Progenitor cell of endocrine pancreas (in vitro differentiated cells): ENCODE data around the gene NOL6. TPM values are rescaled to one million over a fixed set of nuclear protein-coding genes. Genes with fewer than 3 reads are reported as not detected.

Experiments
- DNase-seq: peaks from one replicate; pipeline ENCODE4 v3.0.0; 2021; ENCODE audit warnings: low spot score; ENCODE audit not compliant: unreplicated experiment
- H3K27ac Mint-ChIP-seq: 2 replicates; pipeline ENCODE4 v1.8.0; 2021; ENCODE audit warnings: mild to moderate bottlenecking, moderate library complexity, mixed read lengths
- H3K27me3 Mint-ChIP-seq: 2 replicates; pipeline ENCODE4 v1.8.0; 2021; ENCODE audit warnings: mixed read lengths
- H3K36me3 Mint-ChIP-seq: 2 replicates; pipeline ENCODE4 v1.8.0; 2022; ENCODE audit warnings: mixed read lengths; ENCODE audit not compliant: insufficient read depth
- H3K4me1 Mint-ChIP-seq: 2 replicates; pipeline ENCODE4 v1.8.0; 2021; ENCODE audit warnings: low read depth, mixed read lengths
- H3K4me3 Mint-ChIP-seq: 2 replicates; pipeline ENCODE4 v1.8.0; 2021; ENCODE audit warnings: low read depth, mild to moderate bottlenecking, moderate library complexity, mixed read lengths
- H3K9me3 Mint-ChIP-seq: 2 replicates; pipeline ENCODE4 v1.8.0; 2021; ENCODE audit warnings: low read depth, mixed read lengths
- CTCF ChIP-seq: fragments of 200-600 bp; sonication (generic); IDR thresholded peaks from one replicate; pipeline ENCODE4 v1.5.0; 2021; ENCODE audit warnings: antibody characterized with exemption, mild to moderate bottlenecking; ENCODE audit not compliant: unreplicated experiment
- total RNA-seq: library from RNA; stranded (reverse); gene quantifications from 2 replicates; pipeline ENCODE4 v1.2.1, GENCODE V29; 2021

Gene NOL6
- total RNA-seq, 1 donor from 2014 or later: 29.6 TPM

- H3K4me1 Mint-ChIP-seq: peaks cover 2% of the 10 kb centered on the region
Measured at GRCh38 chr9:33467526-33467925, 6.2 kb downstream of the NOL6 start.

GRCh38 chr9:33466565-33467495, 6.9 kb downstream of the NOL6 start:
- peak; percentile 97 for TF ChIP-seq CTCF
- no peaks in the 10 kb centered on the region for H3K9me3 Mint-ChIP-seq
- peak; percentile 80 for DNase-seq
- H3K36me3 Mint-ChIP-seq: peaks cover 18% of the 10 kb centered on the region
- no peak overlapping the region for H3K27ac Mint-ChIP-seq
- H3K27me3 Mint-ChIP-seq: no peaks in the 10 kb centered on the region
- H3K4me3 Mint-ChIP-seq: no peak overlapping the region
- no peaks in the 10 kb centered on the region for H3K4me1 Mint-ChIP-seq

More at GRCh38 chr9:33467526-33467925, 6.2 kb downstream of the NOL6 start:
- H3K27ac Mint-ChIP-seq: no peak overlapping the region
- TF ChIP-seq CTCF: no peak
- H3K9me3 Mint-ChIP-seq: no peaks in the 10 kb centered on the region
- H3K27me3 Mint-ChIP-seq: no peaks in the 10 kb centered on the region
- H3K4me3 Mint-ChIP-seq: no peak overlapping the region
- DNase-seq: no peak
- H3K36me3 Mint-ChIP-seq: peaks cover 18% of the 10 kb centered on the region

- Mint-ChIP-seq H3K27ac (no peak overlapping the region), H3K9me3 (no peaks in the 10 kb centered on the region), H3K4me3 (no peak overlapping the region), H3K36me3 (peaks cover 14% of the 10 kb centered on the region), H3K4me1 (no peaks in the 10 kb centered on the region), H3K27me3 (no peaks in the 10 kb centered on the region)
- TF ChIP-seq CTCF: no peak
- no peak for DNase-seq
Measured at GRCh38 chr9:33465596-33466564, 7.8 kb downstream of the NOL6 start.

- Mint-ChIP-seq H3K4me3 (no peak overlapping the region), H3K36me3 (peaks cover 11% of the 10 kb centered on the region), H3K27me3 (no peaks in the 10 kb centered on the region), H3K4me1 (no peaks in the 10 kb centered on the region), H3K27ac (no peak overlapping the region), H3K9me3 (no peaks in the 10 kb centered on the region)
- DNase-seq: no peak
- no peak for TF ChIP-seq CTCF
Measured at GRCh38 chr9:33465096-33465495, 8.6 kb downstream of the NOL6 start.

GRCh38 chr9:33464045-33464636, 9.6 kb downstream of the NOL6 start:
- no peak for DNase-seq
- Mint-ChIP-seq H3K4me3 (no peak overlapping the region), H3K27me3 (no peaks in the 10 kb centered on the region), H3K27ac (no peak overlapping the region), H3K4me1 (peaks cover 1% of the 10 kb centered on the region), H3K9me3 (no peaks in the 10 kb centered on the region), H3K36me3 (peaks cover 11% of the 10 kb centered on the region)
- TF ChIP-seq CTCF: no peak
